H9 (cell line): Measurements from ENCODE around the gene SRM. TPM values are rescaled to one million over a fixed set of nuclear protein-coding genes. Genes with fewer than 3 reads are reported as not detected.
A peak's percentile ranks its signal among the peaks of the same experiment; 100 is the strongest.

Source experiments
- DNase-seq: peaks from one replicate; pipeline ENCODE4 v3.0.0-alpha.2; 2017
- H2AFZ ChIP-seq: one replicate; pipeline ENCODE4 v1.6.1; 2013; ENCODE audit warnings: mild to moderate bottlenecking, low read length, control low read depth, moderate library complexity
- H2AK5ac ChIP-seq: 2 replicates; pipeline ENCODE4 v1.6.1; 2013; ENCODE audit warnings: low read length, control low read depth, mixed read lengths; ENCODE audit not compliant: insufficient read length
- H2BK120ac ChIP-seq: one replicate; pipeline ENCODE4 v1.6.1; 2013; ENCODE audit warnings: low read depth, mild to moderate bottlenecking, low read length, control low read depth, inconsistent platforms; ENCODE audit not compliant: poor library complexity, severe bottlenecking
- H2BK12ac ChIP-seq: 2 replicates; pipeline ENCODE4 v1.6.1; 2013; ENCODE audit warnings: low read length, control low read depth, mixed read lengths, low read depth; ENCODE audit not compliant: insufficient read length
- H2BK15ac ChIP-seq: 2 replicates; pipeline ENCODE4 v1.6.1; 2013; ENCODE audit warnings: low read depth, low read length, control low read depth
- H2BK20ac ChIP-seq: one replicate; pipeline ENCODE4 v1.6.1; 2013; ENCODE audit warnings: low read depth, mild to moderate bottlenecking, low read length, control low read depth, inconsistent platforms; ENCODE audit not compliant: poor library complexity, severe bottlenecking
- H2BK5ac ChIP-seq: 2 replicates; pipeline ENCODE4 v1.6.1; 2013; ENCODE audit warnings: low read length, control low read depth, mixed read lengths; ENCODE audit not compliant: insufficient read length
- H3K14ac ChIP-seq: 2 replicates; pipeline ENCODE4 v1.6.1; 2013; ENCODE audit warnings: low read length, control low read depth; ENCODE audit not compliant: insufficient read depth
- H3K18ac ChIP-seq: 2 replicates; pipeline ENCODE4 v1.6.1; 2013; ENCODE audit warnings: low read depth, mild to moderate bottlenecking, mixed read lengths, low read length, control low read depth; ENCODE audit not compliant: insufficient read length
- H3K23ac ChIP-seq: 2 replicates; pipeline ENCODE4 v1.6.1; 2013; ENCODE audit warnings: low read length, control low read depth, mixed read lengths, low read depth; ENCODE audit not compliant: insufficient read length
- H3K23me2 ChIP-seq: 2 replicates; pipeline ENCODE4 v1.6.1; 2013; ENCODE audit warnings: low read depth, mild to moderate bottlenecking, mixed read lengths, low read length, control low read depth; ENCODE audit not compliant: insufficient read length, poor library complexity, severe bottlenecking
- H3K27ac ChIP-seq: 2 replicates; pipeline ENCODE4 v1.5.1; 2013; ENCODE audit warnings: low read length, control low read depth, mixed read lengths, low read depth; ENCODE audit not compliant: insufficient read length
- H3K27me3 ChIP-seq: 2 replicates; pipeline ENCODE4 v1.6.1; 2013; ENCODE audit warnings: low read length, control low read depth, inconsistent platforms; ENCODE audit not compliant: insufficient read depth
- H3K4ac ChIP-seq: 2 replicates; pipeline ENCODE4 v1.6.1; 2013; ENCODE audit warnings: low read depth, mild to moderate bottlenecking, control low read depth, inconsistent platforms, low read length, moderate library complexity
- H3K4me1 ChIP-seq: 2 replicates; pipeline ENCODE4 v1.6.1; 2013; ENCODE audit warnings: low read length, control low read depth, inconsistent platforms; ENCODE audit not compliant: insufficient read depth
- H3K4me2 ChIP-seq: 2 replicates; pipeline ENCODE4 v1.6.1; 2013; ENCODE audit warnings: low read length, control low read depth, mixed read lengths; ENCODE audit not compliant: insufficient read length, insufficient read depth
- H3K56ac ChIP-seq: 2 replicates; pipeline ENCODE4 v1.6.1; 2013; ENCODE audit warnings: low read depth, mild to moderate bottlenecking, mixed read lengths, low read length, control low read depth; ENCODE audit not compliant: insufficient read length
- H3K79me1 ChIP-seq: 2 replicates; pipeline ENCODE4 v1.6.1; 2013; ENCODE audit warnings: low read depth, mild to moderate bottlenecking, moderate library complexity, low read length, control low read depth, inconsistent platforms; ENCODE audit not compliant: insufficient read depth, poor library complexity, severe bottlenecking
- H3K79me2 ChIP-seq: 2 replicates; pipeline ENCODE4 v1.6.1; 2013; ENCODE audit warnings: low read length, control low read depth, inconsistent platforms; ENCODE audit not compliant: insufficient read depth
- H3K9ac ChIP-seq: 2 replicates; pipeline ENCODE4 v1.6.1; 2013; ENCODE audit warnings: low read length, control low read depth, mixed read lengths; ENCODE audit not compliant: insufficient read length; ENCODE audit errors: extremely low read depth
- H3K9me3 ChIP-seq: one replicate; pipeline ENCODE4 v1.6.1; 2013; ENCODE audit warnings: low read depth, low read length, inconsistent platforms; ENCODE audit not compliant: control insufficient read depth
- H3T11ph ChIP-seq: one replicate; pipeline ENCODE4 v1.6.1; 2013; ENCODE audit warnings: mild to moderate bottlenecking, low read length, control low read depth, inconsistent platforms
- H4K20me1 ChIP-seq: one replicate; pipeline ENCODE4 v1.6.1; 2013; ENCODE audit not compliant: control insufficient read depth, insufficient read length, insufficient read depth
- H4K5ac ChIP-seq: 2 replicates; pipeline ENCODE4 v1.6.1; 2013; ENCODE audit warnings: low read depth, mild to moderate bottlenecking, mixed read lengths, low read length, control low read depth; ENCODE audit not compliant: insufficient read length
- H4K8ac ChIP-seq: replicated peaks from 2 replicates; pipeline ENCODE4 v1.6.1; 2013; ENCODE audit warnings: low read length, control low read depth, mixed read lengths, low read depth; ENCODE audit not compliant: insufficient read length
- H4K91ac ChIP-seq: 2 replicates; pipeline ENCODE4 v1.6.1; 2013; ENCODE audit warnings: low read depth, mild to moderate bottlenecking, moderate library complexity, mixed read lengths, low read length, control low read depth; ENCODE audit not compliant: insufficient read length
- H3K27ac Mint-ChIP-seq, 3 experiments: 2 replicates in 2 of 3; 3 replicates in 1 of 3; pipeline ENCODE4 v1.8.0; 2020 to 2021; ENCODE audit warnings: mixed read lengths in 3 of 3, mild to moderate bottlenecking in 1 of 3, moderate library complexity in 1 of 3
- H3K27me3 Mint-ChIP-seq: 2 replicates; pipeline ENCODE4 v1.8.0; 2021; ENCODE audit warnings: low read depth, mild to moderate bottlenecking, moderate library complexity, mixed read lengths
- H3K36me3 Mint-ChIP-seq, 3 experiments: 2 replicates in 2 of 3; 3 replicates in 1 of 3; pipeline ENCODE4 v1.8.0; 2020 to 2021; ENCODE audit warnings: low read depth in 3 of 3, mixed read lengths in 3 of 3; ENCODE audit not compliant: insufficient read depth in 1 of 3
- H3K4me1 Mint-ChIP-seq, 2 experiments: 2 replicates each; pipeline ENCODE4 v1.8.0; 2020; ENCODE audit warnings: mixed read lengths in 2 of 2
- H3K4me3 Mint-ChIP-seq, 2 experiments: 2 replicates in 1 of 2; 3 replicates in 1 of 2; pipeline ENCODE4 v1.8.0; 2020 to 2021; ENCODE audit warnings: mild to moderate bottlenecking in 2 of 2, mixed read lengths in 2 of 2, moderate library complexity in 1 of 2
- H3K9me3 Mint-ChIP-seq, 2 experiments: 2 replicates in 1 of 2; 3 replicates in 1 of 2; pipeline ENCODE4 v1.8.0; 2020; ENCODE audit warnings: mild to moderate bottlenecking in 2 of 2, mixed read lengths in 2 of 2, moderate library complexity in 1 of 2
- WGBS: extraction: QIAGEN DNeasy Blood & Tissue Kit; methylation state at CpG from one replicate; pipeline ENCODE4 v1.1.7; 2013; ENCODE audit warnings: missing lambda C conversion rate, low lambda C conversion rate, mixed read lengths; ENCODE audit not compliant: insufficient read length; ENCODE audit errors: extremely low coverage; 5-methylcytosine and 5-hydroxymethylcytosine counted together
- total RNA-seq: library from RNA; stranded (reverse); gene quantifications from 2 replicates; pipeline ENCODE4 v1.2.1, GENCODE V29; 2021
- TF ChIP-seq, protein P1 (sequence below): fragments of 200-600 bp; sonication (generic); conservative IDR thresholded peaks from 3 replicates; pipeline ENCODE4 v1.8.0; 2021; ENCODE audit warnings: antibody characterized with exemption, mild to moderate bottlenecking

The SRM gene
- total RNA-seq, 1 experiment from 2014 or later, result 196 TPM

DNA sequence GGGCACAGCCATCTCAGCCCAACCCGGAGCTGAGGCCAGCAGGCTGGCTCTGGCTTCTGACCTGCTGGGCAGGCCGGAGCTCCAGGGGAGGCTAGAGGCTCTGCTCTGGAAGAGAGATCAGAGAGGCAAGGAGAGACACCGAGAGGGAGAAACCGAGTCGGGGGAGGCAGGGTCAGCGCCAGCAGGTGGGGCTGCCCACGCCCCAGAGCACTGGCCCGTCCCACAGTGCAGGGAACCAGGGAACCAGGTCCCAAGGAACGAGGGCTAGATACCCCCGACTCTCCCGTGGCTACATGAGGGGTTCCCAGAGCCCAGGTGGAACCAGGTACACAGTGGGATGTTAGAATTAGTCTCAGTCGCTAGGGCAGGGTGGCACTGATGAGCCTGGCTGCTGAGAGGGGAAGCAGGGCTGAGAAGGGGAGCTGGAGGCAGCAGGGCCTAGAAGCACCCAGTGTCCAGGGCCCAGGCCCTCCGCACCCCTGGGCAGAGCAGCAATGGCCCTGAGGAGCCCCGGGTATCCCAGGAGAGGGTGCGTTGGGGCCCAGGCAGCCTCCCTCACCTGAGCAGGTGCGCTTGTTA lies 14.9 kb downstream of the SRM start:
- Histone ChIP-seq H4K91ac (no peak overlapping the region), H2BK15ac (no peak overlapping the region), H3K27ac (no peak overlapping the region), H3K9me3 (no peaks in the 10 kb centered on the region), H3T11ph (no peak overlapping the region), H4K20me1 (peaks cover 4% of the 10 kb centered on the region), H2BK12ac (no peak overlapping the region), H3K9ac (no peak overlapping the region), H3K27me3 (no peaks in the 10 kb centered on the region), H3K18ac (no peak overlapping the region), H3K4ac (no peak overlapping the region), H3K23me2 (no peaks in the 10 kb centered on the region), H4K5ac (no peak overlapping the region), H3K79me1 (no peaks in the 10 kb centered on the region), H2BK5ac (no peak overlapping the region), H3K56ac (no peak overlapping the region), H3K23ac (no peak overlapping the region), H2AFZ (no peak overlapping the region), H2AK5ac (no peak overlapping the region), H3K14ac (no peak overlapping the region), H3K4me2 (no peak overlapping the region), H2BK120ac (no peak overlapping the region), H3K79me2 (no peaks in the 10 kb centered on the region), H4K8ac (no peak overlapping the region), H2BK20ac (no peak overlapping the region), H3K4me1 (no peaks in the 10 kb centered on the region)
- TF ChIP-seq, protein P1, sequence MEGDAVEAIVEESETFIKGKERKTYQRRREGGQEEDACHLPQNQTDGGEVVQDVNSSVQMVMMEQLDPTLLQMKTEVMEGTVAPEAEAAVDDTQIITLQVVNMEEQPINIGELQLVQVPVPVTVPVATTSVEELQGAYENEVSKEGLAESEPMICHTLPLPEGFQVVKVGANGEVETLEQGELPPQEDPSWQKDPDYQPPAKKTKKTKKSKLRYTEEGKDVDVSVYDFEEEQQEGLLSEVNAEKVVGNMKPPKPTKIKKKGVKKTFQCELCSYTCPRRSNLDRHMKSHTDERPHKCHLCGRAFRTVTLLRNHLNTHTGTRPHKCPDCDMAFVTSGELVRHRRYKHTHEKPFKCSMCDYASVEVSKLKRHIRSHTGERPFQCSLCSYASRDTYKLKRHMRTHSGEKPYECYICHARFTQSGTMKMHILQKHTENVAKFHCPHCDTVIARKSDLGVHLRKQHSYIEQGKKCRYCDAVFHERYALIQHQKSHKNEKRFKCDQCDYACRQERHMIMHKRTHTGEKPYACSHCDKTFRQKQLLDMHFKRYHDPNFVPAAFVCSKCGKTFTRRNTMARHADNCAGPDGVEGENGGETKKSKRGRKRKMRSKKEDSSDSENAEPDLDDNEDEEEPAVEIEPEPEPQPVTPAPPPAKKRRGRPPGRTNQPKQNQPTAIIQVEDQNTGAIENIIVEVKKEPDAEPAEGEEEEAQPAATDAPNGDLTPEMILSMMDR, result no peak
- Mint-ChIP-seq H3K4me1 (peaks cover 4 to 5% of the 10 kb centered on the region in 2 experiments), H3K27me3 (no peaks in the 10 kb centered on the region), H3K4me3 (no peak overlapping the region), H3K9me3 (no peaks in the 10 kb centered on the region), H3K27ac (peak overlapping the region in 1 of 3 experiments; percentile 34; a peak in 1 of 7 replicates), H3K36me3 (peaks cover 0 to 1% (median 0%) of the 10 kb centered on the region in 3 experiments; a peak in 1 of 7 replicates)
- no CpG with 5 or more reads among the region's 16 CpGs for WGBS
- no peak for DNase-seq
